ENCODE measurements around the gene CLNK. TPM values are rescaled to one million over a fixed set of nuclear protein-coding genes. Genes with fewer than 3 reads are reported as not detected.

The CLNK gene
- total RNA-seq, 1 experiment from 2014 or later, result not detected

DNA sequence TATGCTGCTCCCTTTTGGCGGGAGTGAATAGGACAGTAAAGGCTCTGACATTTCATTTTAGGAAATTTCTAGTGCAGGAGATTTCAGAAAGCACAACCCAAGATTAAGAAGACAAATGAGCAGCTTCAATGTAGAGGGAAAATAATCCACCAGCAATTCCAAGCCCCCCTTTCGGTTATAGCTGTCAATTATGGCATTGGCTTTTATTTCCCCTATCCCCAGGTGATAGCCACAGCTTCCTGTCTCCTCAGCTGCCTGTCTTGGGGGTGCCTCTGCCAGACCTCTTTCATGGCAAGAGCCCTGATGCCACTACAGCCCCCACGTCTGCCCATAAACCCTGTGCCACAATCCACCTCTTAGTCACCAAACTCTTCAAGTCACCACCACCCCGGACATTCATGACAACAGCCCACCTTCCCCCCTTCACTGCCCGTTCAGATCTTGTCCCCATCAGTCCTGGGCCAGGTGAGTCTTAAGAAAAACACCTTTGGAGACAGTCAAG, 48.4 kb upstream of the CLNK start:
- Histone ChIP-seq H3K4me1 (ENCODE audit: control insufficient read depth in 1 of 2, insufficient read depth in 2 of 2, low read length in 2 of 2) (no peaks in the 10 kb centered on the region), H3K36me3 (ENCODE audit: control insufficient read depth in 1 of 2, insufficient read depth in 2 of 2, low read length in 2 of 2) (no peaks in the 10 kb centered on the region), H3K27ac (ENCODE audit: low read depth, low read length) (no peak overlapping the region), H3K27me3 (ENCODE audit: insufficient read depth, low read length) (no peaks in the 10 kb centered on the region), H3K79me2 (ENCODE audit: insufficient read depth, low read length) (no peaks in the 10 kb centered on the region), H3K9ac (ENCODE audit: low read length) (no peak overlapping the region), H4K20me1 (ENCODE audit: insufficient read depth) (no peaks in the 10 kb centered on the region), H2AFZ (ENCODE audit: low read depth, low read length, poor library complexity, severe bottlenecking) (no peak overlapping the region), H3K4me3 (replicated peaks in 1 of 2; ENCODE audit: low read depth in 1 of 2, low read length in 2 of 2) (no peak overlapping the region), H3K9me2 (ENCODE audit: insufficient read depth) (no peaks in the 10 kb centered on the region), H3K9me3 (ENCODE audit: control insufficient read depth in 1 of 2, insufficient read depth in 1 of 2, low read depth in 1 of 2, low read length in 2 of 2) (no peaks in the 10 kb centered on the region), H3K4me2 (ENCODE audit: low read length) (no peak overlapping the region)
- ChIA-PET RAD21 (ENCODE audit: low non-redundant PET in 1 of 2, low total read pairs in 2 of 2, uncharacterized antibody in 2 of 2, unreplicated experiment in 2 of 2) (no interaction called here), POLR2A (no interaction called here), CTCF (no interaction called here)
- intact Hi-C loops (cut with micrococcal nuclease), result no loop called here
- TF ChIP-seq CEBPB (IDR thresholded peaks at IDR 0.05; ENCODE audit: low read depth), result no peak
- no peak for TF ChIP-seq EZH2phosphoT487 (IDR thresholded peaks at IDR 0.05; ENCODE audit: borderline replicate concordance)
- DNase-seq (ENCODE audit: low read depth, low spot score) (no peak), ATAC-seq (no peak)
- BruUV-seq (replicated peaks), result no TSS peak

GRCh38 chr4:10732235-10732913, 47.8 kb upstream of the CLNK start:
- no TSS peak for BruUV-seq (replicated peaks)
- Histone ChIP-seq H3K4me1 (ENCODE audit: control insufficient read depth in 1 of 2, insufficient read depth in 2 of 2, low read length in 2 of 2) (peaks cover 0 to 2% of the 10 kb centered on the region in 2 experiments; a peak in 1 of 4 replicates), H3K9me2 (ENCODE audit: insufficient read depth) (no peaks in the 10 kb centered on the region), H3K27ac (ENCODE audit: low read depth, low read length) (no peak overlapping the region), H3K9me3 (ENCODE audit: control insufficient read depth in 1 of 2, insufficient read depth in 1 of 2, low read depth in 1 of 2, low read length in 2 of 2) (no peaks in the 10 kb centered on the region), H3K36me3 (ENCODE audit: control insufficient read depth in 1 of 2, insufficient read depth in 2 of 2, low read length in 2 of 2) (no peaks in the 10 kb centered on the region), H3K4me3 (replicated peaks in 1 of 2; ENCODE audit: low read depth in 1 of 2, low read length in 2 of 2) (no peak overlapping the region), H3K79me2 (ENCODE audit: insufficient read depth, low read length) (no peaks in the 10 kb centered on the region), H3K9ac (ENCODE audit: low read length) (no peak overlapping the region), H4K20me1 (ENCODE audit: insufficient read depth) (no peaks in the 10 kb centered on the region), H3K27me3 (ENCODE audit: insufficient read depth, low read length) (no peaks in the 10 kb centered on the region), H2AFZ (ENCODE audit: low read depth, low read length, poor library complexity, severe bottlenecking) (no peak overlapping the region), H3K4me2 (ENCODE audit: low read length) (no peak overlapping the region)
- intact Hi-C loops (cut with micrococcal nuclease), result no loop called here
- ChIA-PET POLR2A (no interaction called here), RAD21 (ENCODE audit: low non-redundant PET in 1 of 2, low total read pairs in 2 of 2, uncharacterized antibody in 2 of 2, unreplicated experiment in 2 of 2) (no interaction called here), CTCF (no interaction called here)
- TF ChIP-seq CEBPB (IDR thresholded peaks at IDR 0.05; ENCODE audit: low read depth) (no peak), ATF3 (IDR thresholded peaks at IDR 0.05) (no peak), SIN3A (IDR thresholded peaks at IDR 0.05; ENCODE audit: low read depth) (no peak), FOSL1 (IDR thresholded peaks at IDR 0.05; ENCODE audit: low read depth) (no peak), YY1 (IDR thresholded peaks at IDR 0.05; ENCODE audit: extremely low read depth, insufficient replicate concordance, low read depth, low read length) (no peak), SP1 (IDR thresholded peaks at IDR 0.05; ENCODE audit: low read depth) (no peak), EZH2 (IDR thresholded peaks at IDR 0.05) (no peak), JUND (IDR thresholded peaks at IDR 0.05) (no peak), SRF (IDR thresholded peaks at IDR 0.05; ENCODE audit: low read depth) (no peak)
- DNase-seq (ENCODE audit: low read depth, low spot score) (no peak), ATAC-seq (no peak)

Measured in HCT116 (cell line).